Neuronal stem cell (in vitro differentiated cells): Measurements from ENCODE around the gene PICALM.

ENCODE experiments used
- DNase-seq: peaks from one replicate; pipeline ENCODE4 v3.0.0-alpha.2; 2013; ENCODE audit warnings: low spot score
- H2AFZ ChIP-seq: one replicate; pipeline ENCODE4 v1.6.1; 2013; ENCODE audit warnings: mild to moderate bottlenecking, low read length, inconsistent platforms
- H2AK5ac ChIP-seq: 2 replicates; pipeline ENCODE4 v1.6.1; 2013; ENCODE audit warnings: low read depth, mild to moderate bottlenecking, inconsistent platforms, low read length, moderate library complexity, mixed read lengths
- H2BK120ac ChIP-seq: 2 replicates; pipeline ENCODE4 v1.6.1; 2013; ENCODE audit warnings: low read depth, mild to moderate bottlenecking, inconsistent platforms, low read length, moderate library complexity, mixed read lengths
- H2BK12ac ChIP-seq: one replicate; pipeline ENCODE4 v1.6.1; 2013; ENCODE audit warnings: low read length, inconsistent platforms
- H2BK15ac ChIP-seq: 2 replicates; pipeline ENCODE4 v1.6.1; 2013; ENCODE audit warnings: mild to moderate bottlenecking, low read length, inconsistent platforms, mixed read lengths
- H2BK5ac ChIP-seq: one replicate; pipeline ENCODE4 v1.6.1; 2013; ENCODE audit warnings: inconsistent platforms, mild to moderate bottlenecking, low read length, moderate library complexity
- H3K14ac ChIP-seq: one replicate; pipeline ENCODE4 v1.6.1; 2013; ENCODE audit warnings: low read length, inconsistent platforms
- H3K18ac ChIP-seq: 2 replicates; pipeline ENCODE4 v1.6.1; 2013; ENCODE audit warnings: low read length, inconsistent platforms
- H3K23ac ChIP-seq: 2 replicates; pipeline ENCODE4 v1.6.1; 2013; ENCODE audit warnings: low read depth, mild to moderate bottlenecking, mixed read lengths, low read length, inconsistent platforms; ENCODE audit not compliant: poor library complexity
- H3K27ac ChIP-seq: replicated peaks from 3 replicates; pipeline ENCODE4 v1.5.1; 2013; ENCODE audit warnings: low read length, inconsistent platforms
- H3K27me3 ChIP-seq, 3 experiments: 2 replicates each; pipeline ENCODE4 v1.6.1; 2013; ENCODE audit warnings: low read length in 3 of 3, mild to moderate bottlenecking in 2 of 3, inconsistent platforms in 1 of 3, low read depth in 1 of 3, mixed read lengths in 1 of 3, moderate library complexity in 1 of 3; ENCODE audit not compliant: control insufficient read depth in 3 of 3, insufficient read depth in 3 of 3
- H3K36me3 ChIP-seq, 2 donors: replicated peaks in 1 of 2; 2 replicates each; pipeline ENCODE4 v1.6.1; 2013; ENCODE audit warnings: low read length in 2 of 2; ENCODE audit not compliant: control insufficient read depth in 2 of 2, insufficient read depth in 2 of 2
- H3K4ac ChIP-seq: 2 replicates; pipeline ENCODE4 v1.6.1; 2013; ENCODE audit warnings: inconsistent platforms, mild to moderate bottlenecking, low read length, moderate library complexity
- H3K4me1 ChIP-seq, 2 donors: 1 replicate in 1 of 2; 2 replicates in 1 of 2; pipeline ENCODE4 v1.6.1; 2013; ENCODE audit warnings: low read length in 2 of 2, low read depth in 1 of 2; ENCODE audit not compliant: control insufficient read depth in 2 of 2, insufficient read depth in 1 of 2
- H3K4me2 ChIP-seq: one replicate; pipeline ENCODE4 v1.6.1; 2013; ENCODE audit warnings: mild to moderate bottlenecking, low read length, inconsistent platforms; ENCODE audit not compliant: insufficient read depth, poor library complexity, severe bottlenecking
- H3K4me3 ChIP-seq, 2 donors: 2 replicates each; pipeline ENCODE4 v1.5.1; 2013; ENCODE audit warnings: low read length in 2 of 2, mild to moderate bottlenecking in 2 of 2, inconsistent platforms in 1 of 2, moderate library complexity in 1 of 2
- H3K79me1 ChIP-seq: one replicate; pipeline ENCODE4 v1.6.1; 2013; ENCODE audit warnings: low read depth, mild to moderate bottlenecking, inconsistent platforms, low read length, moderate library complexity
- H3K9ac ChIP-seq: one replicate; pipeline ENCODE4 v1.6.1; 2013; ENCODE audit warnings: mild to moderate bottlenecking, low read depth, low read length, inconsistent platforms; ENCODE audit not compliant: poor library complexity
- H3K9me3 ChIP-seq, 2 donors: replicated peaks in 1 of 2; 2 replicates each; pipeline versions ENCODE3 to v1.6.1; 2013; ENCODE audit warnings: low read length in 2 of 2, mild to moderate bottlenecking in 2 of 2, inconsistent platforms in 1 of 2, low read depth in 1 of 2, mixed read lengths in 1 of 2, moderate library complexity in 1 of 2; ENCODE audit not compliant: control insufficient read depth in 2 of 2, insufficient read depth in 1 of 2
- H4K8ac ChIP-seq: one replicate; pipeline ENCODE4 v1.6.1; 2013; ENCODE audit warnings: low read depth, mild to moderate bottlenecking, inconsistent platforms, low read length, moderate library complexity
- H4K91ac ChIP-seq: one replicate; pipeline ENCODE4 v1.6.1; 2013; ENCODE audit warnings: low read length, low read depth, mild to moderate bottlenecking, inconsistent platforms; ENCODE audit not compliant: poor library complexity
- WGBS, 2 donors: extraction: QIAGEN DNeasy Blood & Tissue Kit; methylation state at CpG; one replicate each; pipeline ENCODE4 v1.1.7; 2013; ENCODE audit warnings: missing lambda C conversion rate in 2 of 2, mixed read lengths in 1 of 2; ENCODE audit not compliant: insufficient read length in 2 of 2, insufficient replicate concordance in 1 of 2; ENCODE audit errors: extremely low coverage in 2 of 2; 5-methylcytosine and 5-hydroxymethylcytosine counted together

Gene PICALM

GRCh38 chr11:85948884-85949283 is 120.0 kb downstream of the PICALM start:
- H2AK5ac ChIP-seq = no peak overlapping the region
- H3K4me3 ChIP-seq = no peak overlapping the region
- no peak overlapping the region for H4K8ac ChIP-seq
- WGBS, 2 donors = no CpG with 5 or more reads among the region's 2 CpGs
- peaks cover 1 to 3% of the 10 kb centered on the region in 2 donors for H3K9me3 ChIP-seq
- no peak overlapping the region for H2BK15ac ChIP-seq
- no peak overlapping the region for H3K27ac ChIP-seq
- no peak overlapping the region for H2BK12ac ChIP-seq
- H3K23ac ChIP-seq = no peak overlapping the region
- no peaks in the 10 kb centered on the region for H3K79me1 ChIP-seq
- H3K4ac ChIP-seq = no peak overlapping the region
- peaks cover 0 to 5% of the 10 kb centered on the region in 2 donors for H3K36me3 ChIP-seq
- no peak overlapping the region for H2BK5ac ChIP-seq
- H3K14ac ChIP-seq = no peak overlapping the region
- H2AFZ ChIP-seq = no peak overlapping the region
- H3K4me1 ChIP-seq = no peaks in the 10 kb centered on the region
- no peak overlapping the region for H3K9ac ChIP-seq
- H3K18ac ChIP-seq = no peak overlapping the region
- no peak overlapping the region for H2BK120ac ChIP-seq
- H3K4me2 ChIP-seq = no peak overlapping the region
- no peak overlapping the region for H4K91ac ChIP-seq
- DNase-seq = no peak
- H3K27me3 ChIP-seq = no peaks in the 10 kb centered on the region

- Histone ChIP-seq H3K27me3 (no peaks in the 10 kb centered on the region), H2BK15ac (no peak overlapping the region), H3K36me3 (no peaks in the 10 kb centered on the region), H2BK120ac (no peak overlapping the region), H3K4ac (no peak overlapping the region), H3K9me3 (peaks cover 0 to 3% of the 10 kb centered on the region in 2 donors), H2BK5ac (no peak overlapping the region), H3K18ac (no peak overlapping the region), H3K9ac (no peak overlapping the region), H3K79me1 (no peaks in the 10 kb centered on the region), H4K8ac (no peak overlapping the region), H4K91ac (no peak overlapping the region), H3K4me1 (no peaks in the 10 kb centered on the region), H3K23ac (no peak overlapping the region), H3K4me3 (no peak overlapping the region), H3K27ac (no peak overlapping the region), H3K4me2 (no peak overlapping the region), H2BK12ac (no peak overlapping the region), H3K14ac (no peak overlapping the region), H2AK5ac (no peak overlapping the region), H2AFZ (no peak overlapping the region)
- WGBS, 2 donors = no CpG with 5 or more reads among the region's 5 CpGs
- no peak for DNase-seq
Measured at GRCh38 chr11:85947431-85948272, 121.2 kb downstream of the PICALM start.

GRCh38 chr11:85946221-85946620 is 122.7 kb downstream of the PICALM start:
- Histone ChIP-seq H3K4me1 (no peaks in the 10 kb centered on the region), H3K4ac (no peak overlapping the region), H4K91ac (no peak overlapping the region), H3K9me3 (peaks cover 0 to 3% of the 10 kb centered on the region in 2 donors), H3K18ac (no peak overlapping the region), H3K79me1 (no peaks in the 10 kb centered on the region), H3K4me2 (no peak overlapping the region), H3K27me3 (no peaks in the 10 kb centered on the region), H3K27ac (no peak overlapping the region), H3K9ac (no peak overlapping the region), H4K8ac (no peak overlapping the region), H3K4me3 (no peak overlapping the region), H3K14ac (no peak overlapping the region), H3K23ac (no peak overlapping the region), H2BK15ac (no peak overlapping the region), H2AK5ac (no peak overlapping the region), H2BK5ac (no peak overlapping the region), H2BK12ac (no peak overlapping the region), H3K36me3 (no peaks in the 10 kb centered on the region), H2BK120ac (no peak overlapping the region), H2AFZ (no peak overlapping the region)
- DNase-seq = no peak

GRCh38 chr11:85945788-85946187 is 123.1 kb downstream of the PICALM start:
- no peak overlapping the region for H3K4me2 ChIP-seq
- no peak overlapping the region for H2BK12ac ChIP-seq
- H3K23ac ChIP-seq = no peak overlapping the region
- no peak overlapping the region for H3K18ac ChIP-seq
- H4K8ac ChIP-seq = no peak overlapping the region
- H3K79me1 ChIP-seq = no peaks in the 10 kb centered on the region
- peaks cover 0 to 3% of the 10 kb centered on the region in 2 donors for H3K9me3 ChIP-seq
- no peak for DNase-seq
- no peak overlapping the region for H3K9ac ChIP-seq
- H3K27ac ChIP-seq = no peak overlapping the region
- H2BK120ac ChIP-seq = no peak overlapping the region
- H3K4me1 ChIP-seq = no peaks in the 10 kb centered on the region
- no peak overlapping the region for H2BK15ac ChIP-seq
- no peak overlapping the region for H2BK5ac ChIP-seq
- no peaks in the 10 kb centered on the region for H3K27me3 ChIP-seq
- H3K14ac ChIP-seq = no peak overlapping the region
- no peak overlapping the region for H3K4ac ChIP-seq
- no peak overlapping the region for H4K91ac ChIP-seq
- no peaks in the 10 kb centered on the region for H3K36me3 ChIP-seq
- no peak overlapping the region for H3K4me3 ChIP-seq
- H2AK5ac ChIP-seq = no peak overlapping the region
- no peak overlapping the region for H2AFZ ChIP-seq
